HG03521 (cell line): ENCODE measurements around the gene KDM6A.
"Not testable (repeated sequence)": the region's sequence is repeated elsewhere in the genome, so short reads cannot be mapped to it uniquely, and the experiment has no call there.

Experiments
- ATAC-seq: cut with Tn5 transposase; IDR thresholded peaks from one replicate; pipeline ENCODE4 v1.9.1; 2021; ENCODE audit warnings: mild to moderate bottlenecking, moderate library complexity; ENCODE audit not compliant: unreplicated experiment

Gene KDM6A

DNA sequence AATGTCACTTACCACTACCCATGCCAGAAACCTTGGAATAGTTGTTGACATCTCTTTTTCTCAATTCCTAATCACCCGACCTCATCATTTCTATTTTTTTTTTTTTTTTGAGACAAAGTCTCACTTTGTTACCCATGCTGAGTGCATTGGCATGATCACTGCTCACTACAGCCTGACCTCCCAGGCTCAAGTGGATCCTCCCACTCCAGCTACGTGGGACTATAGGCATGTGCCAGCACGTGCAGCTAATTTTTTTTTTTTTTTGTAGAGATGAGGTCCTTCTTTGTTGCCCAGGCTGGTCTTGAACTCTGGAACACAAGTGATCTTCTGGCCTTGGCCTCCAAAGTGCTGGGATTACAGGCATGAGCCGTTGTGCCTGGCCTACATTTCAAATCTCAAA is 12.0 kb downstream of the KDM6A start:
- ATAC-seq: no peak

DNA sequence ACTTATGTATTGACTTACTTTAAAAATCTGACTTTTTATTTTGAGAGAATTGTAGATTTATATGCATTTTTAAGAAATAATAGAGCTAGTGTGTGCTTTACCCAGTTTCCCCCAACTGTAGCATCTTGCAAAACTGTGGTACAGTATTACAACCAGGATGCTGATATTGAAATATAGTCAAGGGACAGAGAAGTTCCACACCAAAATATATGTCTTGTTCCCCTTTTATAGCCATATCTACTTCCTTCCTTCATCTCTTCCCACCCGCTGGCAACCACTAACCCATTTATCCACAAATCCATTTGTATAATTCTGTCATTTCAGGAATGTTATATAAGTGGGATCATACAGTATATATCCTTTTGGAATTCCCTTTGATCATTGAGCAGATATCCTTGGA is 16.8 kb downstream of the KDM6A start:
- no peak for ATAC-seq

DNA sequence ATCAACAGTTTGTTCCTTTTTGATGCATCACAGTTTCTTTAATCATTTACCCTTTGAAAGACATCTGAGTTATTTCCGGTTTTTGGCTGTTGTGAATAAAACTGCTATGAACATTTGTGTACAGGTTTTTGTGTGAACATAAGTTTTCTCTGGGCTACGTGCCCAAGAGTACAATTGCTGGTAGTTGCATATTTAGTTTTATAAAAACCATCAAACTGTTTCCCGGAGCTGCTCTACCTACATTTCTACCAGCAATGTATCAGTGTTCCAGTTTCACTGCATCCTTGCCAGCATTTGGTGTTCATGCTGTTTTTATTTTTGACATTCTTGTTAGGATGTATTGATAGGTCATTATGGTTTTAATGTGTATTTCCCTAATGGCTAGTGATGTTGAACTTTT is 17.3 kb downstream of the KDM6A start:
- ATAC-seq: no peak

DNA sequence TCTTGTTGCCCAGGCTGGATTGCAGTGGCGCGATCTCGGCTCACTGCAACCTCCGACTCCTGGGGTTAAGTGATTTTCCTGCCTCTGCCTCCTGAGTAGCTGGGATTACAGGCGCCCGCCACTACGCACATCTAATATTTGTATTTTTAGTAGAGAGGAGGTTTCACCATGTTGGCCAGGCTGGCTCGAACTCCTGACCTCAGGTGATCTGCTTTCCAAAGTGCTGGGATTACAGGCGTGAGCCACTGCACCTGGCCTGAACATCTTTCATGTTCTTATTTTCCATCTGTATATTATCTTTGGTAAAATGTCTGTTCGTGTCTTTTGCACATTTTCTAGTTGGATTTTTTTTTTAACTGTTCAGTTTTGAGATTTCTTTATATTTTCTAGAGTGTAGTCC is 17.7 kb downstream of the KDM6A start:
- ATAC-seq: not testable (repeated sequence)

DNA sequence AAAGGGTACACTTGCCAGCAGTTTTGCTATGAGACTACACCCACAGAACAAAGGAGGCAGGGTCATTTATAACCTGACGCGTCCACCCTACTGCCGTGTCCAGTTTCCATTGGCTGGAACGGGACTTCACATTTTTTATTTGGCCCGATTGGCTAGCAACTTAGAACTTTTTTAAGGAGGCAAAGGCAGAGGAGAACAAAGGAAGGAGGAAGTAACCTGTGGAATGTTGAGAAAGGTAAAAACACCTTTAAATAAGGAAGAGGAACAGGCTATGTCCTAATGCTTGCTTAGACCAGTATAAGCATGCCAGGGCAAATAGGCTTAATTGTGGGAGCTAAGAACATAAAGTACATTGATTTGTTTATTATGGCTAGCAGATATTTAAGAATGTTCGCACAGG is 18.7 kb downstream of the KDM6A start:
- ATAC-seq: no peak

DNA sequence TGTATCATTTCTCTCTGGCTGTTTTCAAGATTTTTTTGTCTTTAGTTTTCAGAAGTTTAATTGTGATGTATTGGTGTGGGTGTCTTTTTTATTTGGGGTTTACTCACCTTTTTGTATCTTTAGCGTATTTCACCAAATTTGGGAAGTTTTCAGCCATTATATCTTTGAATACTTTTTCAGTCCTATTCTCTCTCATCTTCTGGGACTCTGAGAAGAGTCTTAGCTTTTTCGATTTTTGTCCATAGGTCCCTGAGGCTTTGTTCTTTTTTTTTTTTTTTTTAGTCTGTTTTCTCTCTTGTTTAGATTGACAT is 23.8 kb downstream of the KDM6A start:
- no peak for ATAC-seq

DNA sequence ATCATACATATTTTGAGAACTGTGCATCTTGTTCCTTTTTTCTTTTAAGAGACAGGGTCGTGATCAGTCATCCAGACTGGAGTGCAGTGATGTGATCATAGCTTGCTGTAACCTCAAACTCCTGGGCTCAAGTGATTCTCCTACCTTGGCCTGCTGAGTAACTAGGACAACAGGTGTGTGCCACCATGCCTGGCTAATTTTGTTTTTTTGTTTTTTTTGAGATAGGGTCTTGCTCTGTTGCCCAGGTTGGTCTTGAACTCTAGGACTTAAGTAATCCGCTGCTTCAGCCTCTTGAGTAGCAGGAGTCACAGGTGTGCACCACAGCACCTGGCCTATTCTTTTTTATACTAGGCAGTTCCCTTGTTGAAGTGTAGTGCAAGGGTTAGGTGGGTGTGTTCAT is 24.6 kb downstream of the KDM6A start:
- ATAC-seq: no peak

DNA sequence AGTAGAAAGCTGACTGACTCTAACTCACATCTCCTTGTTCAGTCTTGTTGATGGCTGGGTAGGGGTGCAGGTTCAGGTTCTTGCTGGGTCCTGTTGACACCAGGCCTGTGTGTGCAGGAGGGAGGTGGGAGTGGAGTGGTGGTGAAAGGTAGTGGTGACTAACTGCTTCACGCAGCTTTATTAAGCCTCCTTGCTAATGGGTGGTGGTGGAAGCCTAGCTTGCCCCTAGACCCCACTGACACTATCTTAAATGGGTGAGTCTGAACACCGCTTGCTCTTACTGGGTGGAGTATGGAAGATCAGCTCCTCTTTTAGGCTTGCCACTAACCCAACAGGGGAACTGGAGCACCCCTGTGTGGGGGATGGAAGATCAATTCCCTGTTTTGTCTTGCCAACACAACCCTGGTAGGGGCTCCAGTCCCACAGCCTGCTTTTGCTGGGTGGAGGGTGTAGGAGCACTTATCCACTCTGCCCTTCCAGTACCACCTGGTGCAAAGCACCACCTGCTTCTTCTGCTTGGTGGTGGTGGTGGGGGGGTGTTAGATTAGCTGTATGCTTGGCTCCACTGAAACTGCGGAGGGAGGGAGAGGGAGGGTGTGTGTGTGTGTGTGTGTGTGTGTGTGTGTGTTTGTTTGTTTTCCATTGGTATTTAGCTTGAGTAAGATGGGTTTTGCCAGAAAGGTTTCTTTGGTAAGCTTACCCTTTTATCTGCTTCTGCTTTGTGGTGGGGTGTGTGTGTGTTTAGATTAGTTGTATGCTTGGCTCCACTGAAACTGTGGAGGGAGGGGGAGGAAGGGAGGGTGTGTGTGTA is 25.6 kb downstream of the KDM6A start:
- no peak for ATAC-seq

DNA sequence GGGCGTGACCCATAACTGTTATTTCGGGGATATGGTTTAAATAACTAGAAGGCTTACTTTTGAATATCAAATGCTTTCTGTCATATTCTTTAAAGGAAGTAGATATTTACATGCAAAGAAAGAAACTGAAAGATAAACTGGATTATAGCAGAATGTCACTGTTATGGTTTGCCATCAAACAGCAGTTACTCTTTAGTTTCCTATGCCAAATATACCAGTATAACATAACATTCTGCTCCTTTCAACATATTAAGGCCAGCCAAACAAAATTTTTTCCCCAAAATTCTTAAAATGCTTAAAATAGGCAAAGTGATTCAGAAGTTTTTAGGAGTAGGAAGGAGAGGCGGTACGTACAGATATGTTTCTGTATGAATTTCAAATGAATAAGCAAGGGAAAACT is 27.0 kb downstream of the KDM6A start:
- ATAC-seq: no peak

DNA sequence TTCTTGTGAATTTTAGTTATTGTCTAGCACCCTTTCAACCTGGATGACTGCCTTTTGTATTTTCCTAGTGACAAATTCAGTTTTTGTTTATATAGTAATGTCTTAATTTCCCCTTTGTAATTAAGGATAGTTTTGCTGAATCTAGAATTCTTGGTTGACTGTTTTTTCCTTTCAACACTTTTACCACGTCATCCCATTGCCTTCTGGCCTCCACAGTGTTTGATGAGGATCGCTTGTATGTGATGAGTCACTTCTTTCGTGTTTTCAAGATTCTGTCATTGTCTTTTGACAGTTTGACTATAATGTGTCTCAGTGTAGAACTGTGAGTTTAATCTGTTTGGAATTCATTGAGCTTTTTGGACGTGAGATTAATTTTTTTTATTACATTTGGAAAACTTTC is 30.1 kb downstream of the KDM6A start:
- no peak for ATAC-seq

DNA sequence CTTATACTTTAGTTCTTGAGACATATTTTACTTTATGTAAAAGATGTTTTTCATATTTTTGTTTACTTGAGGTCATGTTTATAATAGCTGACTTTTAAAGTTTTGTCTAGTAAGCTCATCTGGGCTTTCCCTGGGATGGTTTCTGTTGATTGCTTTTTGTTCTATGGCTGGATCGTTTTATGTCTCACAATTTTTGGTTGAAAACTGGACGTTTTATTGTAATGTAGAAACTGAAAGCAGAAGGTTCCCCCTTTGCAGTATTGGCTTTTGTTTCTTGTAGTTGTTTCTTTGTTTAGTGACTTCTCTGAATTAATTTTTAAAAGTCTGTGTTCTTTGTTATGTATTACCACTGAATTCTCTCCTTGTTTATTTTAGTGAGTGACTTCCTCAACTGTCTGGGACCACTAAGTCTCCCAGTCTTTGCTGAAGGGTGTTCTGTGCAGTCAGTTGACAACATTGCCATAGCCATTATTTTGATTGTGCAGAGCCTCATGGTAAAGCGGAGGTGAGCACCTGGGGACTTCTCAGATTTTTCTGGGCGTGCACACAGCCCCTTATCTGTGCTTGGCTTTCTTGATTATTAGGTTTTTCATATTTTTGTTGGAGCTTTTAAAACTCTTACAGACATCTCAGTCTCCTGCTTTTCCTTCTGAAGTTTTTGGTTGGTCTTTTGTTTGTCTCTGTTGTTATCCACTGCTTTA is 31.0 kb downstream of the KDM6A start:
- no peak for ATAC-seq

DNA sequence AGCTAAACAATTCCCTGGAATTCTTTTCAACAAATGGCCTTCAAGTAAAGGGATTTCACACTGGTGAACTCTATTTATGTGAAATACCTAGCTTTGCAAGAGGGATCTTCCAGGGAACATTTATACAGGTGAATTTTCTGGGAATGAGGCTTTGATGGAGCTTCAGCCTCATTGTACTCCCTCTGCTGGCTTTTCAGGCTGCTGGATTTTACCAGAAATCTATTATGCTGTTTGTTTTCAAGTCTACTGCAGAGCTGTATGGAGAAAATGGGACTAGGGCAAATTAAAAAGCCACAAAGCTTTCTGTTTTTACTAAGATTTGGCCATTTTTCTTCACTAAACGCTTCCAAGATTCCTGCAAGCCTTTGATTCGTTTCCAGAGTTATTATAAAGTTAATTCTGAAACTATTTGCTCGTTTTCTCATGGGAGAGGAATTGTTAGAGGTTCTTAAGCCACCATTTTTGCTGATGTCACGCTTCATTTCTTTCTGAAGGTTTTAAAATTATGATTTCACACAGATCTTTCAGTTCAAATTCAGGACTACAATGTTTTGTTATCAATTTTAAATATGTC is 31.6 kb downstream of the KDM6A start:
- ATAC-seq: no peak

DNA sequence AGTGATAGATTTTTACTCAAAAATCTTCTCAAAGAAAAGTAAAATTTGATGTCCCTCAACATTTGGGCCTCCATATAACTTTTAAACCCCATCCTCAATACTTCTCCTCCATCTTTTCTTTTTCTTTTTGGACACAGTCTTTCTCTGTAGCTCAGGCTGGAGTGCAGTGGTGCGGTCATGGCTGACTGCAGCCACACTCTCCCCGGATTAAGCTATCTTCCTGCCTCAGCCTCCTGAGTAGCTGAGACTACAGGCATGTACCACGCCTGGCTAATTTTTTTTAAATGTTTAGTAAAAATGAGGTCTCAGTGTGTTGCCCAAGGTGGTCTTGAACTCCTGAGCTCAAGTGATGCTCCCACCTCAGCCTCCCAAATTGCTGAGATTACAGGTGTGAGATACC is 33.1 kb downstream of the KDM6A start:
- ATAC-seq: no peak

DNA sequence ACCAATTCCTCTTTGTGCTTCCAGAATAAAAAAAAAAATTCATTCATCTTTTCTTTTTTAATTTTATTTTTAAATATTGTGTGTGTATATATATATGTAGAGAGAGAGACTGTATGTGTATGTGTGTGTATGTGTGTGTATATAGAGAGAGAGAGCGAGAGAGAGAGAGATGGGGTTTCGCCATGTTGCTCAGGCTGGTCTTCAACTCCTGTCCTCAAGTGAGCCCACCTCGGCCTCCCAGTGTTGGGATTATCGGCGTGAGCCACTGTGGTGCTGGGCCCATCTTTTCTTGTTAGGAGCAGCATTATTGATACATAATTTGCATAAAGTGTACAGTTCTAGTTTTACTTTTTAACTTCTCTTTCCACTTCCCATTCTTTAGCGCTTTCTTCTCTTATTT is 33.6 kb downstream of the KDM6A start:
- ATAC-seq: no peak

DNA sequence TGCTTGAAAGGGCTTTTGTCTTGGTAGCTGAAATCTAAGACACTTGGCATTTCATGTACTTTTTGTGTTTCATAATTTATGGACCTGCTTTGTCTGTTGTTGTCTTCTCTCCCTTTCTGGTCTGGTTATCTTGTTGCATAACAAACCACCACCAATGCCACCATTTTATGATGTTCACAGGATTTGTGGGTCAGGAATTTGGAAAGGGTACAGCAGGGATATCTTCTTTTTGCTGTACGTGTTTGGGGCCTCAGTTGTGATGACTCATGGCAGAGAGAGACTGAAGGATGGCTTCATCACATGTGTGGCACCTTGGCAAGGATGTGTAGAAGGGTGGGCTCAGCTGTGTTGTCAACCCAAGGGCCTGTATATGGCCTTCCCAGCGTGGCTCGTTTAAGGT is 35.2 kb downstream of the KDM6A start:
- ATAC-seq: no peak

DNA sequence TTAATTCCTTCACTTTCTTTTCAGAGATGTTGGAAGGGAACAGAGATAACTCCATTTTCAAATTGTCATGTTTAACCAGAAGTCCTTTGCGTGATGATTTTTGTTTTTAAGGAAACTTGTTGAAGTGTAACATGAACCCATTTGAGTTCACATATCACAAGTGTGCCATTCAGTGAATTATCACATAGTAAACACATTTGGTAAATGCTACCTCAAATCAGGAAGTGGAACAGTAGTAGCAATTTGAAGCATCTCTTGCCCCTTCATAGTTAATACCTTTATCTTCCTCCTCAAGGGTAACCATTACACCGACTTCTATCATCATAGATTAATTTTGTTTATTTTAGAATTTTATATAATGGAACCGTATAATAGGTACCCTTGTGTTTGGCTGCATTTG is 35.8 kb downstream of the KDM6A start:
- no peak for ATAC-seq

DNA sequence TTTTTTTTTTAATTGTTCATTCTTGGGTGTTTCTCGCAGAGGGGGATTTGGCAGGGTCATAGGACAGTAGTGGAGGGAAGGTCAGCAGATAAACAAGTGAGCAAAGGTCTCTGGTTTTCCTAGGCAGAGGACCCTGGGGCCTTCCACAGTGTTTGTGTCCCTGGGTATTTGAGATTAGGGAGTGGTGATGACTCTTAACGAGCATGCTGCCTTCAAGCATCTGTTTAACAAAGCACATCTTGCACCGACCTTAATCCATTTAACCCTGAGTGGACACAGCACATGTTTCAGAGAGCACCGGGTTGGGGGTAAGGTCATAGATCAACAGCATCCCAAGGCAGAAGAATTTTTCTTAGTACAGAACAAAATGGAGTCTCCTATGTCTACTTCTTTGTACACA is 37.5 kb downstream of the KDM6A start:
- not testable (repeated sequence) for ATAC-seq

DNA sequence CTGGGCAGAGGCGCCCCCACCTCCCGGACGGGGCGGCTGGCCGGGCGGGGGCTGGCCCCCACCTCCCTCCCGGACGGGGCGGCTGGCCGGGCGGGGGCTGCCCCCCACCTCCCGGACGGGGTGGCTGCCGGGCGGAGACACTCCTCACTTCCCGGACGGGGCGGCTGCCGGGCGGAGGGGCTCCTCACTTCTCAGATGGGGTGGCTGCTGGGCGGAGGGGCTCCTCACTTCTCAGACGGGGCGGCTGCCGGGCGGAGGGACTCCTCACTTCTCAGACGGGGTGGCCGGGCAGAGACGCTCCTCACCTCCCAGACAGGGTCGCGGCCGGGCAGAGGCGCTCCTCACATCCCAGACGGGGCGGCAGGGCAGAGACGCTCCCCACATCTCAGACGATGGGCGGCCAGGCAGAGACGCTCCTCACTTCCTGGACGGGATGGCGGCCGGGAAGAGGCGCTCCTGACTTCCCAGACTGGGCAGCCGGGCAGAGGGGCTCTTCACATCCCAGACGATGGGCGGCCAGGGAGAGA is 38.1 kb downstream of the KDM6A start:
- not testable (repeated sequence) for ATAC-seq

DNA sequence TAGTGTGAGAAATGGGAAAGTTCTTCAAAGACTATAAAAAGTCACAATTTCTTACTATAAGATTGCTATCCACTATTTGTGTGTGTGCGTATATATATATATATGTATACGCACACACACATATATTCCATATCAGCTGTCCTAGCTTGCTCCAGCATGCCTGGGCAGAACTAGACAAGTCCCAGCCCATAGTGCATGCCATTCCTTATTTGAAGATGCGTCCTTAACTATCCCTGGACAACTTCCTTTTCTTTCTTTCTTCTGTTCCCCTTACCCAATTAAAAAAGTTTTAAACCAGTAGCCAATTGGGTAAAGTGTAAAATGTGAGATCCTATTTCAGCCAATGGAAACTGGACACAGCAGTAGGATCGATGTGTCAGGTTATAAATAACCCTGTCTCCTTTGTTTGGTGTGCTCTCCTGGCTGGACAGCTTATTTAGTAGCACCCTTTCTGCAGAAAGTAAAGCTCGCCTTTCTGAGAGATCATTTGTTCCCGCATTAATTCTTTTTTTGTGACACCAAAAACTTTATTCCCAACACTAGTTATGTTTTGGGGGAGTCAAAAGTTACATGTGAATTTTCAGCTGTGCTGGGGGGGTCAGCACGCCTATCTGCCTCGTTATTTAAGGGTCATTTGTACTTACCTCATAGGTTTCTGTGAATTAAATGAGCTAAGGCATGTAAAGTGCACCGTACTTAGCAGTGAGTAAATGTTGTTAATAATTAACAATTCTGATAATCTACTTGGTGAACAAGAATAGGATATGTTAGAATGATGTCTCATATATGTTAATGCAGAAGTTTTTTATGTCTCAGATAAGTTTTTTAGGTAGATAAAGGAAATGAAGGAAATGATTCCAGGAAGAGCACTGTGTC is 40.9 kb downstream of the KDM6A start:
- ATAC-seq: no peak

DNA sequence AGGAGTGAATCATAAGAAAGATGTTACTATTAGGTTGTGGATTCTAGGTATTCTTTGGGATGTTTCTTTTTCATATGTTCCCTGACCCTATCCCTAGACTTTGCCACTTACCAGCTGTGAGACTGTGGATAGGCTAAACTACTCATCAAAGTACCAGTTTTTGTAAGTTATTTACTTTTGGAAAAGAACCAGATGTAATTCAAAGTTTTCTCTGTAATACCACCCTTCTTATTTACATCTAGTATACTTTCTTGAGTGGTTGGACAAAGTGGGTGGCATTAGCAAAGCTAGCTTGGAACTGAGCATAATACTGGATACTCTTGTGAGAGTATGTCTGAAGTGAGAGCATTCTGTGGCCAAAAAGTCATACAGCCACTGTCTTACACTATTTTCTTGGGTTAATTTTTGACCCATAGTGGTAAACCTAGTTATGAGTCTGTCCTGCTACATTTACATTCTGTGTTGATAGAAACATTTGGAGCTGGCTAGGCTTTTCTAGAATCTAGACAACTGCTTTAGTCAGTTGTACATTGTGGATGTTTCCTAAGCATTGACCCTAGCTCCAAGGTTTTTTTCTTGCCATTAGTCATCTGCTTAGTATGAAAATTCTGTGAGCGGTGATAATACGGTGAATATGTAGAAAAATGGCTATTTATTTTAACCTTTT is 41.7 kb downstream of the KDM6A start:
- peak; percentile 74 for ATAC-seq
